Iris pigment epithelial cell (primary cell): ENCODE data around the gene TMOD1.

Source experiments
- DNase-seq: peaks from one replicate; pipeline ENCODE4 v3.0.0-alpha.2; 2011; ENCODE audit warnings: low read depth

The TMOD1 gene

DNA sequence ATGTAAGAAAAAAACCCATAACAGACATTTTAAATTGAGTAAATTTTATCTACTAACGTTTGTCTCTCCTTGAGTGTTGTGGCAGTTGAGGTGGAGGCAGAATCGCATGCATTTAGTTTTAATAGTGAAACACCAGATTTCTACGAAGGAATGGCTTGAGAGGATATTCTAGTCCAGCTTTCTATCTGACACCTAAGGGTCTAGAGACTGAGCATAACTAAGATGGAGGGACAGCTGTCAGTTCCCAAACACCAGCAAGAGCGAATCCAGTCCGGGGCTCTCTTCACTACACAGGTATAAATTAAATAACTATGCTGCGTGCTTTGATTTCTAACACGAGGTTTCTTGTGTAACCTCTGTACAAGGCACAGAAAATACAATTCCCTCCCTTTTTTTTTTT, 133.6 kb downstream of the TMOD1 start:
- no peak for DNase-seq

DNA sequence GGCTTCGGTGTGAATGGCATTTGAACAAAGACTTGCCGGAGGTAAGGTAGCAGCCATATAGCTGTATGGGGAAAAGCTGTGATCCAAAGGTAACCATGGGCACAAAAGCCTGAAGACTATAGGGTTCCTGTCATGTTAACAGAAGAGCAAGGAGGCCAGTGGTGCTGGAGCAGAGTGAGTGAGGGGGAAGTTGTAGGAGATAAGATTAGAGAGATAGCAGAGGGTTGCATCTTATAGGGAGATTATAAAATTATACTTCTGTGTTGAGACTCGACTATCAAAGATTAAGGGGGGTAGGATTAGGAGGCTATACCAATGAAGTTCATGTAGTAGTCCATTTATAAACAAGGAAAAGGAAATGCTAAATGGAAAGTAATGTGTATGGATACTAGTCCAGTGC, 135.4 kb downstream of the TMOD1 start:
- no peak for DNase-seq

DNA sequence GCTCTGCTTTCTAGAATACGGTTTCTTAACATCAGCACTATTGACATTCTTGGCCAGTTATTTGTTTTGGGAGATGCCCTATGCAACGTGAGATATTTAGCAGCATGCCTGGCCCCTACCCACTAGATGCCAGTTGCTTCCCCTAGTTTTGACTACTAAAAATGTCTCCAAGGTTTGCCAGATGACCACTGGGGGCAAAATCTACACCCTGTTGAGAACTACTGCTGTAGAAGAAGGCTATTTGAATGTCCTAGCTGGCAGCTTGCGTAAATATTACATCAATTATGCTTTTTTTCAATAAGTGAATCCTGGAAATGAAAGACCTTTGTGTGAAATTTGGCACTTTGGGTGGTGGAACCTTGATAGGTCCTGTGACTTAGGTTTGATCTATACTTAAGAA, 137.2 kb downstream of the TMOD1 start:
- no peak for DNase-seq

DNA sequence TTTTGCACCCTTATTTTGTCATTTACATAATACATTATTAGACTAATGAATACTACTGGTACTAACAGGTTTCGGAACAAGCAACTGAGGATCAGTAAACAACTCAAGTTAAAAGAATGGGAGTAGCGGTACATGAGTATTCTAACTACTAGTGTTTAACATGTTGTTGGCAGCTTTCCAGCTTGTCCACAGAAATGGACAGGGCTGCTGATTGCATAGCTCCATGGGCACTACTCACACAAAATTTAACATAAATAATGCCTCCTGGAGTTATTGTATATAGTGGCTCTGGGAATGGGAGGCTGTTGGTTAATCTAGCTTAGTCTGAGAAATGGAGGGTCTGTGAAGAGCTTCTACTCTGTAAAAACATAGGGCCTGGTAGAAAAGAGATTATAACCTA, 138.9 kb downstream of the TMOD1 start:
- DNase-seq, result peak; percentile 27

DNA sequence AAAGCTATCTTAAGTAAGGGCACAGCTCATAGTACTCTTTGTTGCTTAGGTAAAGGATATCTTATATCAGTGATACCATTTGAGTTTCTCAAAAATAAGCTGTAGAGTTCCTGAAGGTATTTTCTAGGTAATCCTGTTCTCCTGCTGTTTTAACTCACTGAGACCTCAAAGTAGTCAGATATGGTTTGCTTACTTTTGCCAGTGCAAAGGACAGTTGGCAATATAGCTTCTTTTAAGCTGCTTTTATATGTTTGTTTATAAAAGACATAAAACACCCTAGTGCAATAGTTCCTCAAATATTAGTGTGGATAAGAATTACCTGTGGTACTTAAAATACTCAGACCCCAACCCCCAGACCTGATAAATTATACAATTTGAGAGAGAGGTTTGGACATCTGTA, 144.3 kb downstream of the TMOD1 start:
- no peak for DNase-seq

DNA sequence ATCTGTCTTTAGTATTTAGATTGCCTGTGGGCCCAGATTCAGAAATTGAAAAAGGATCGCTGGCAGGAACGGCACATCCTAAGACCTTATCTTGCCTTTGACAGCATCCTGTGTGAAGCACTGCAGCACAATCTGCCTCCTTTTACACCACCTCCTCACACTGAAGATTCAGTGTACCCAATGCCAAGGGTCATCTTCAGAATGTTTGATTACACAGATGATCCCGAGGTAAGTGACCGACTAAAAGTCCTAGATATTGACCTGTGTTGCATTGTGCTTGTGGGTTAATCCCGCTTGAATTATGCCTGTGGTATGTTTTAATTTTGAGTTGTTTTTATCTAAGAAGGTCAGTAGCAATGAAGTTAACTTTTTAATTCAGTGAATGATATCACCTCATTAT, 146.5 kb downstream of the TMOD1 start:
- no peak for DNase-seq
